Spleen (tissue), 7 donors: ENCODE measurements around the gene AGPAT3.

Experiments
- CTCF ChIP-seq, 11 experiments: fragments of 200-600 bp in 7 of 11; fragments of 450-650 bp in 4 of 11; sonication (generic) in 4 of 11; IDR thresholded peaks in 8 of 11; conservative IDR thresholded peaks in 3 of 11; 1 replicate in 7 of 11; 2 replicates in 4 of 11; pipeline versions ENCODE4 v1.4.0 to v1.8.0; 2016 to 2021; ENCODE audit warnings: antibody characterized with exemption in 11 of 11, inconsistent platforms in 4 of 11, mild to moderate bottlenecking in 1 of 11
- POLR2A ChIP-seq, 3 donors: fragments of 450-650 bp; IDR thresholded peaks; one replicate each; pipeline ENCODE4 v1.5.1; 2017; ENCODE audit warnings: antibody characterized with exemption in 3 of 3, mild to moderate bottlenecking in 1 of 3
- donor health status: DM: no; HTN: no; CAD: no; lungs with moderate emphysema.
- donor health status: DM: no; HTN: no; CAD: no.
- donor health status: DM: no; HTN: no; CAD: no.

GRCh38 chr21:43957128-43957571 is 92.1 kb downstream of the AGPAT3 start:
- TF ChIP-seq CTCF (IDR thresholded peaks at IDR 0.05 in 8 of 11, conservative IDR thresholded peaks at IDR 0.05 in 3 of 11): no peak
- no peak for TF ChIP-seq POLR2A (IDR thresholded peaks at IDR 0.05)
